GM18520 (cell line): ENCODE results near the gene METTL15.
"Not testable (repeated sequence)": the region's sequence is repeated elsewhere in the genome, so short reads cannot be mapped to it uniquely, and the experiment has no call there.

Experiments used
- ATAC-seq: cut with Tn5 transposase; IDR thresholded peaks from one replicate; pipeline ENCODE4 v1.9.1; 2021; ENCODE audit not compliant: unreplicated experiment

METTL15 gene, protein sequence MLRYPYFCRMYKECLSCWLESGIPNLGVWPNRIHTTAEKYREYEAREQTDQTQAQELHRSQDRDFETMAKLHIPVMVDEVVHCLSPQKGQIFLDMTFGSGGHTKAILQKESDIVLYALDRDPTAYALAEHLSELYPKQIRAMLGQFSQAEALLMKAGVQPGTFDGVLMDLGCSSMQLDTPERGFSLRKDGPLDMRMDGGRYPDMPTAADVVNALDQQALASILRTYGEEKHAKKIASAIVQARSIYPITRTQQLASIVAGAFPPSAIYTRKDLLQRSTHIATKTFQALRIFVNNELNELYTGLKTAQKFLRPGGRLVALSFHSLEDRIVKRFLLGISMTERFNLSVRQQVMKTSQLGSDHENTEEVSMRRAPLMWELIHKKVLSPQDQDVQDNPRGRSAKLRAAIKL

DNA sequence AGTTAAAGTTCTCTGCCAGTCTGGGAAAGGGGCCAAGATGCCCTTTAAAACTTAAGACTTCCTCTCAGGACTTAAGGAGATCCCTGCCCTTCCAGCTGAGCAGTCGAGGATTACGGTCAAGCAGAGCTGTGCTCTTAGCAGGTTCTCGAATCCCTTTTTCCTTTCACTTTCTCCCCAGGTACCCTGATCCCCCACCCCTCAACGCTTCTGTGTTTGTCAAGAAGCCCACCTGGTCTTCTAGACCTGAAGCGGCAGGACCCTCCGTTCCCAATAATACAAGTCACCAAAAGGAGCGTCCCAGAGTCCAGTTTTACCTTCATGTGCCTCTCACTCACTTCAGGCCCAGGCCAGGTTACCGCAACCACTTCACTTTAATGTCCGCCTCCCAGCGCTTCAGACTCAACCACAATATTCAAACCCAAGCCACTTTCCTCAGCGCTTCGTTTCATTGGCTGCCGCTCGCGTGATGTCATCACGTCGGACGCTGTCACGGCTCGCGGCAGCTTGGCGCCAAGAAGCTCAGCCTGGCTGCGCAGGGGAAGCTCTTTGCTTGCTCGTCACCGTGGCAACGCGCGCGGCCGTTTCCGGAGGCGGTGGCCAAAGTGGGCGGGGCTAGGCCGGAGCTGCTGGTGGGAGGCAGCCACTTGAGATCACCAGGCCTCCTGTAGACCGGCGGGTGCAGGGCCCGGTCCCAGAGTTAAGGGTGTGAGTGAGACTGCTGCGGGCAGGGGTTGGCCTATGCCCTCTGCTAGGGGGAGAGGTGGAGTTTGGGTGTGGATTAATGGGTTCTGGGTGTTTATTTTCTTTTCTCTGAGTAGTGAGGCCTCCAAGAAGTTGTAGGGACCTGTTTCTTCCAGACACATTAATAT is at the start of gene METTL15, which contains the start of gene KIF18A:
Gene METTL15 (plus strand): TSS at position 639 of the 869 bp plus-strand sequence. CDS start 4,947 bp downstream, outside the sequence.
Gene KIF18A (minus strand): TSS at position 407 of the 869 bp plus-strand sequence. CDS start 10,209 bp downstream, outside the sequence.
- ATAC-seq, result peak; percentile 95

DNA sequence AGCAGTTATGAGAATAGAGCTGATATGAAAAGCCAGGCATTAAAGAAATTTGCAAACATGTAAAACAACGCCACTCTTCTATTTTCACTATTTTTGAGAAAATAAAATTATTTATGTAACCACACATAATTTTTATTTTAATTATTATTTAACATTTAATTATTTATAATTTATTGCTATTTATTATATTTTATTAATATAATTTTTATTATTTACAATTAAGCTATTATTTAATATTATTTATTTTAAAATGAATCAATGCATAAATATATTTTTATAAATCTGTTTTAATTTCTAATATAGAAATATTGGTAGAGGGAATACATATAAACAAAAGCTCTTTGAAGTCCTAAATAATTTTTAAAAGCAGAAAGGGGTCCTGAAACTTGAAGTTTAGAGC is 36.9 kb upstream of the METTL15 start:
- no peak for ATAC-seq

DNA sequence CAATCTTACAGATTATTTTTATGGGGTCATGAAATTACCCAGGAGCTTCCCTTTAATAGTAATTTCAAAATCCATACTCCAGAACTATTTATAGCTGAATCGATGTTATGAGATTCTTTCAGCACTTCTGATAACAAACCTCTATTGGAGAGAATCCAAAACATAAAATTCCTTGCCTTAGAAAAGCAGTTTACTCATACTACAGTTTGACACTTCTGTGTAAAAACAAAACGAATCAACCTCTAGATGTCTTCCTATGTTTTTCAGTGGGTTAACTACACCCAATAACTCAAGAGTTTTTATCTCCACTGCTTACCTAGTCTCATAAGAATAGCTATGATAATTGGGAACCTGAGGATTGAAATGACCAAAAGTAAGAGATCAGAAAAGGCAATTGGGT is 35.9 kb upstream of the METTL15 start:
- no peak for ATAC-seq

DNA sequence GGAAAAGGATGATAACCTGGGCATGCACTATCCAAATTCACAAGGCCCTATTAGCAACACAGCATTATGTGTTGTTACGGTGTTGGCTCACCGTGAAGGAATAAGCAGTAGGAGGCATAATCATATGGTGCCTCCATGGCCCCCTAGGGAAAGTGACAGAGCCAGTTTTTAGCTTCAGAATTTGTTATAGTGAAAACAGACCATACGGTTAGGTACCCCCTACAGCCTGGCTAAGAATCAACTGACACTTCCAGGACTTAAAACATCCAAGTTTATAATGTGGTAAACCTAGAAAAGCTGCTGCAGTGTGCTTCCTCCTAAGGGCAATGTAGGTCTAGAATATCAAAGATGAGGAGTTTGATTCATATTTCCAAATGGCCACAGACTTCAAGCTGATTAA is 30.7 kb upstream of the METTL15 start:
- ATAC-seq, result no peak

DNA sequence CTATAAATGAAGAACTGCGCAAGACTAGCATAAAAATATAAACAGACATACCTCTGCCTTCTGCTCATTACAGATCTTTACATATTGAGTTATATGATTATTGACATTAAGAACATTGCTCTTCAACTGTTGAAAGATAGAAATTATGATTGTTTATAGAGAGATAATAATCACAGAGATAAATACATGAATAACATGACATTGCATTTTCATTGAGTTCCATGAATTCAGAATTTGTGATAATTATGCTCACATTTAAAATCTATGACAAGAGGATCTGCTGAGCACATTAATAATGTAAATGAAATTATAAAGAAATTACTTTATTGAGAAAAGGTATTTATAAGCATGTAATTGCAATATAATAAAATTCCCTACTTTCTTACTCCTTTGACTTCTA is 25.1 kb upstream of the METTL15 start:
- ATAC-seq, result no peak

GRCh38 chr11:28086569-28086968 is 21.6 kb upstream of the METTL15 start:
- ATAC-seq, result no peak

- not testable (repeated sequence) for ATAC-seq
Observed at GRCh38 chr11:28087192-28087591, 21.0 kb upstream of the METTL15 start.

DNA sequence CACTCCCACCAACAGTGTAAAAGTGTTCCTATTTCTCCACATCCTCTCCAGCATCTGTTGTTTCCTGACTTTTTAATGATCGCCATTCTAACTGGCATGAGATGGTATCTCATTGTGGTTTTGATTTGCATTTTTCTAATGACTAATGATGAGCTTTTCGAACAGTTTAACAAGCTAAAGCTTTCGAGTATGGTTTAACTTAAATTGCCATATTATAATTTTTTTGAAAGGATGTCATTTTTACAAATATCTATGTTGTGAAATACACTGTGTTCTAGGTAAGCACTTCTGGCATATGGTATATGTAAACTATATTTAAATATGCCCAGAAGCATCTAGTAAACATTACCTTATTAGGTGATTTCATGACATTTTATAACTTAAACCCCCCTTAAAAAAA is 20.5 kb upstream of the METTL15 start:
- ATAC-seq, result not testable (repeated sequence)

DNA sequence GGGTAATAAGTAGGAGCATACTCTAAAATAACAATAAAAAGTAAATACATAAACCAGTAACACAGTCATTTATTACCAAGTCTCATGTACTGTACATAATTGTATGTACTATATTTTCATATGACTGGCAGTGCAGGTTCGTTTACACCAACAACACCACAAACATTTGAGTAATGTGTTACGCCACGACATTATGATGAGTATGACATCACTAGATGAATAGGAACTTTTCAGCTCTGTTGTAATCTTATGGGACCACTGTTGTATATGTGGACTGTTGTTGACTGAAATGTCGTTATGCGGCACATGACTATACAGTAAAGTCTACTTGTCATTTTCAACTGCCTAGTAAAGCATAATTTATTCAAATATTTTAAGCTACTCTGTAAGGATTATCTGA is 18.8 kb upstream of the METTL15 start:
- ATAC-seq, result no peak

GRCh38 chr11:28090052-28090749 is 18.0 kb upstream of the METTL15 start:
- ATAC-seq, result no peak

DNA sequence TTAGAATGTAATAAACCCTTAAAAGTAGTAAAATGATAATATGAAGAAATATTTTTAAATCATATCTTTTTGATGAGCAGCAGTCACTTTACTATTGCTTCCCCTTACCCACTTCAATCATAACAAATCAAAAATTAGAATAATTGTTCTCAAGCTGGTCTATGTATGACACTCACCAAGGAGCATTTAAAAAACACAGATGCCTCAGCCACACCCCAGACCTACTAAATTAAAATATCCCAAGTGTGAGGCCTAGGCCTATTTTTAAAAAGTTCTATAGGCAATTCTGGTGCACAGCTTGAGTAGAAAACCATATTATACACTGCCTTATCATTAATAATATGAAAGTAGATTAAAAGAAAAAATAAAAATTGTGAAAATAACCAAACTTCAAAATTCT is 15.4 kb upstream of the METTL15 start:
- no peak for ATAC-seq

DNA sequence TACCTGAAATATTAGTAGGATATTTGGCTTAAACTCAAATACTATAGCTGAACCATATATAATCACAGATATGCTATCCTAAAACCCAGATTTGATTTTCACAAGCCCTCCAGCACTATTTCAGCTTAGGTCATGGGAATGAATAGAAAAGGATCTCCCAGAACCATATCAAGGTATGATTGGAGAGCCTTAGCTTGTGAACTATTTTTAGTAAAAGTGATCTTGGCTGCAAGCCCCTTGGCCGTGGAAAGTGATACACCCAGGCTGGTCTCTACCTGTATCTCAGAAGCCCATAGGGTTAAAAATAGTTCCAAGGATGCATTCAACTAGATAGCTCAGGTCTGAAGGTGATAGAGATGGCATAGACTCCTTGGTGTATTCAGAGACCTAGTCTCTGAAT is 9.9 kb upstream of the METTL15 start:
- ATAC-seq, result no peak

- no peak for ATAC-seq
Observed at GRCh38 chr11:28099715-28100114, 8.5 kb upstream of the METTL15 start.

- no peak for ATAC-seq
Observed at GRCh38 chr11:28100665-28101064, 7.5 kb upstream of the METTL15 start.

- not testable (repeated sequence) for ATAC-seq
Observed at GRCh38 chr11:28102300-28102699, 5.9 kb upstream of the METTL15 start.

DNA sequence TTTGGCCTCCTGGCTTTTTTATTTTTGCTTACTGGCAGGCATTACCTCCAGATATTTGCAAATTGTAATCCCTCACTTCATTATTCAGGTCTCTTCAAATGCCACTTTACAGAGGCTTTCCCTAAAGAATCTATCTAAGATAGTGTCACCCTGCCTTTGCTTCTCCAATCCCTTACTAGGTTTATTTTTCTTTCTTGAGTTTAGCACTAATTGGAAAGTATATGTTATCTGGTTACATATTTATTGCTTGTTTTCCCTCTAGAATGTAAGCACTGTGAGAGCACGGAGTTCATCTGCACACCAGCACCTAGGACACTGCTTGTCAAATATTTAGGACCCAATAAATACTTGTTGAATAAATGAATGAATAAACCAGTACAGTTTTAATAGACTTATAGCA is 3.8 kb upstream of the METTL15 start:
- no peak for ATAC-seq

DNA sequence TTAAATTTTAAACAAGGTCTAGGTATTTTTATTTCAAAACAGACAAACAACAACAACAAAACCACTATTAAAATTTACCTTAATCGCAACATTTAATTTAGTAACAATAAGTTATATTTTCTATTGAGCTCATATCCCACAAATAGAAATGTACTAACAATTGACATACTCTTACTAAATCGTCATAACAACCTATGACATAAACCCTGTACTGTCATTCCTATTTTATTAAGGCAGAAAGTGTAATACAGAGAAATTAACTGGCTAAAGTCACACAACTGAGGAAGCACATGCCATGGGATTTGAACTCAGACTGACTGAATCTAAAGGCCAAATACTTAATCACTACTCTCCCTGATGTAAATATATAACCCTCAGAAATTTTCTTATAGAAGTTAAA is 3.2 kb upstream of the METTL15 start:
- ATAC-seq, result no peak

DNA sequence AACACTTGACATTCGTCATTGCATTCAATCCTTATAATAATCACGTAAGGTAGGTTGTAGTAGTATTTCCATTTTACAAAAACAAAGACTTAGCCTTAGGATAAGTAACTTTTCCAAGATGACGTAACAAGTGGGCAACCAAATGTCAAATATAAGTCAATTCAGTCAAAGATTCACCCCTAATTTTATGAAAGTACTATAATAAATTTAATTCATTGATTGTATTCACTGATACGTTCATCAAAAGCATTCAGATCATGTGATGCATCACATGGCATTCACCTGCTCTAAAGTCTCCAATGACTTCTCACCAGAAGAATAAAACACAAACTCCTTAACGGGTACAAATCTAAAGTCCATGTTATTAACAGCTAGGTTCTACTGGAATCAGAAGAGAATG is 2.3 kb upstream of the METTL15 start:
- no peak for ATAC-seq

DNA sequence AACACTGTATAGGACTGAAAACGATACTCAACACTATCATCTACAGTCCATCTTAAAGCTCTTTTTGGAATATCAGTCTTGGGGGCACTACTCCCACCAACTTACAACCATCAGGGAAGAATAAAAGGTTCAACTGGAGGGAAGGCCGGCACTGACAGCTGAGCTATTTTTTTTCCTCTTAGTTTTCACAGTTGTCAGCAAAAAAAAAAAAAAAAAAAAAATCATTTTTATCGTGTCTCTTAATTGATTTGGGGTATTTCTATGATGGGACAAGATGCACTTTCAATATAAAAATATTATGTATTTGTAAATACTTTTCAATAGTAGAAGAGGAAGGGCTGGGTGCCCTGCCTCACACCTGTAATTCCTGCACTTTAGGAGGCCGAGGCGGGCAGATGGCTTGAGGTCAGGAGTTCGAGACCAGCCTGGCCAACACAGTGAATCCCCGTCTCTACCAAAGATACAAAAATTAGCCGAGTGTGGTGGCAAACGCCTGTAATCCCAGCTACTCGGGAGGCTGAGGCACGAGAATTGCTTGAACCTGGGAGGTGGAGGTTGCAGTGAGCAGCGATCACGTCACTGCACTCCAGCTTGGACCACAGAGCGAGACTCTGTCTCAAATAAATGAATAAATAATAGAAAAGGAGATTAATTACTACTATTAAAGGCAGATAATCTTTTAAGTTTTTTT is 1.7 kb upstream of the METTL15 start:
- ATAC-seq, result no peak

DNA sequence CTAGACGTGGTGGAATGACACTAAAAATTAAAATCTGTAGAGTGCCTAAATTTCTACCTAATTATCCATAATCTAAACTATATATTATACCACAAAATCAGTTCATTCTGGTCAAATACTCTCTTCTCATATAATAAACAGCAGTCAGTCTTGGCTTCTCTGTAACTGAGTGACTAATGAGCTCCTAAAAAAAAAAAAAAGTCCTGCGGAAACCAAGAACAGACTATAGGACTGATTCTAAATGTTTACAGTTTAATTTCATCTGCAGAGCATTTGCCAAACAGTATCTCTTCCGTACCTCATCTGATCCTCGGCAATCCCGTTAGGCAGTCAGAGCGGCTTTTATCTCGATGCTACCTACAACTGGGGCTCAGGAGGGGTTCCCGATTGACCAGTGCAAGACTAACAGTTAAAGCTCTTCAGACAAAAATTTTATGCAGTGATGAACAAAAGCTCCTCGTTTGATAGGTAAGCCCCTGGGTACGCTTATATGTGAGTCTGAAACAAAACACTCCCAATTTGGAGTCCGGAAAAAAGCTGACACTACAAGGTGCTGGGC is 918 bp upstream of the METTL15 start:
- no peak for ATAC-seq
